MM.1S (cell line): ENCODE data around the gene TBC1D5.

ENCODE experiments used
- EZH2 ChIP-seq: fragments of 300-600 bp; sonication (generic); optimal IDR thresholded peaks from 2 replicates; pipeline ENCODE3; 2017; ENCODE audit warnings: low read depth, mild to moderate bottlenecking, antibody characterized with exemption, low read length, mixed read lengths
- EZH2phosphoT487 ChIP-seq: fragments of 300-600 bp; sonication (generic); IDR thresholded peaks from 2 replicates; pipeline ENCODE4 v1.6.1; 2018; ENCODE audit warnings: antibody characterized with exemption, low read length
- TF ChIP-seq, protein P1 (sequence below): fragments of 300-600 bp; sonication (generic); IDR thresholded peaks from 2 replicates; pipeline ENCODE4 v1.5.1; 2016; ENCODE audit warnings: antibody characterized with exemption, low read length, mixed read lengths

DNA sequence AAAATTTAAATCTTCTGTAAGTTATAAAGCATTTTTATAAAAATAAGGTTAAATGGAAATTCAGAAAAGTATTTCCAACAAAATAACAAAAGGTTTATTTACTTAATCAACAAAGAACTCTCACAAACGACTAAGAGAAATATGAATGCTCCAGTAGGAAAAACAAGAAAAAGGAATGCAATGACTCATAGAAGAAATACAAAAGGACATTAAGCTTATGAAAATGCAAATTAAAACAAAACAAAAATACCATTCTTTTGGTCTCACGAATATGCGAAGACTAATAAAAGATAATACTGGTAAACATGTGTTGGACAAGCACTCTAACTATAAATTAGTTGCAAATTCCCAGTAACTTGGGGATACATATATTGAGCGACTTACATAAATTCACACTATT is 17.5 kb upstream of the TBC1D5 start:
- TF ChIP-seq, protein P1, sequence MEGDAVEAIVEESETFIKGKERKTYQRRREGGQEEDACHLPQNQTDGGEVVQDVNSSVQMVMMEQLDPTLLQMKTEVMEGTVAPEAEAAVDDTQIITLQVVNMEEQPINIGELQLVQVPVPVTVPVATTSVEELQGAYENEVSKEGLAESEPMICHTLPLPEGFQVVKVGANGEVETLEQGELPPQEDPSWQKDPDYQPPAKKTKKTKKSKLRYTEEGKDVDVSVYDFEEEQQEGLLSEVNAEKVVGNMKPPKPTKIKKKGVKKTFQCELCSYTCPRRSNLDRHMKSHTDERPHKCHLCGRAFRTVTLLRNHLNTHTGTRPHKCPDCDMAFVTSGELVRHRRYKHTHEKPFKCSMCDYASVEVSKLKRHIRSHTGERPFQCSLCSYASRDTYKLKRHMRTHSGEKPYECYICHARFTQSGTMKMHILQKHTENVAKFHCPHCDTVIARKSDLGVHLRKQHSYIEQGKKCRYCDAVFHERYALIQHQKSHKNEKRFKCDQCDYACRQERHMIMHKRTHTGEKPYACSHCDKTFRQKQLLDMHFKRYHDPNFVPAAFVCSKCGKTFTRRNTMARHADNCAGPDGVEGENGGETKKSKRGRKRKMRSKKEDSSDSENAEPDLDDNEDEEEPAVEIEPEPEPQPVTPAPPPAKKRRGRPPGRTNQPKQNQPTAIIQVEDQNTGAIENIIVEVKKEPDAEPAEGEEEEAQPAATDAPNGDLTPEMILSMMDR: no peak
- TF ChIP-seq EZH2 (no peak), EZH2phosphoT487 (no peak)
